ENCODE measurements around the gene SLC31A1. TPM values are rescaled to one million over a fixed set of nuclear protein-coding genes. Genes with fewer than 3 reads are reported as not detected.

Gene SLC31A1
- total RNA-seq, 1 experiment from 2014 or later: 27.2 TPM

DNA sequence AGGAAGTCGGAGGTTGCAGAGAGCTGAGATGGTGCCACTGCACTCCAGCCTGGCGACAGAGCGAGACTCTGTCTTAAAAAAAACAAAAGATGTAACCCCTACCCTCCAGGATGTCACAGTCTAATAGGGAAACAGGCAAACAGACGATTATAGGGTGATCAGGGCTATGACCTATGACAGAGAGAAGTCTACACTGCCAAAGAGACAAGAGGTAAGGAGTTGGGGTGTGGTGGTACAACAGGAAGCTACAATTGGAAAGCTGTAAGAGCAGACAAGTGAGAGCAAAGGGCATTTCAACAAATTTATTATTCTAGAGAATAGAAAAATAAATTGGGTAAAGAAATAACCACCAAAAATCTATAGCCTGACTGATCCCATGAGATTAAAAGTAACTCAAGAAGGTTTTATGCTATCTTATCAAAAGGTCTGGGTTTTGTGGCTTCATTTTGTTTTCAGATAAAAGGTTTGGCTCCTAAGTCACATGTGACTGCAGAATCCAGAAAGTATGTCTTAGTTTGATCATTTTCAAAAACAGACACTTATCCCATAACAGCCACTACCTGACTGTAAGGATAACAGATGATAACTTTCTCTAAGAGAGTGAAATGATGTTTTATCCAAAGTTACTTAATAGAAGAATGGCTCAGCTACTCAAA, 46.7 kb downstream of the SLC31A1 start:
- no peak overlapping the region for H3K4me3 ChIP-seq
- H3F3A ChIP-seq (ENCODE audit: insufficient read depth, low read depth): no peaks in the 10 kb centered on the region; the same call in 1 of the 2 replicates
- POLR2A ChIA-PET (ENCODE audit: unreplicated experiment): interaction anchor here (0.7 kb wide), 1 partner anchor 23 kb away, joined by 5 read pairs; no protein-coding TSS in a partner anchor
- no peaks in the 10 kb centered on the region for H3K9me3 ChIP-seq (ENCODE audit: insufficient read depth, low read depth)
- no peak overlapping the region for H2AFZ ChIP-seq
- no peaks in the 10 kb centered on the region for H3K9me2 ChIP-seq (ENCODE audit: insufficient read depth)
- no peaks in the 10 kb centered on the region for H3K79me2 ChIP-seq (ENCODE audit: low read depth)
- H3K4me2 ChIP-seq: no peak overlapping the region
- no peaks in the 10 kb centered on the region for H3K4me1 ChIP-seq (replicated peaks; ENCODE audit: insufficient read depth)
- H3K27me3 ChIP-seq (ENCODE audit: insufficient read depth, low read depth): no peaks in the 10 kb centered on the region
- H3K27ac ChIP-seq: no peak overlapping the region
- H4K20me1 ChIP-seq (ENCODE audit: insufficient read depth): no peaks in the 10 kb centered on the region
- intact Hi-C loops (cut with micrococcal nuclease; ENCODE audit: unreplicated experiment): no loop called here
- DNase-seq: no peak
- TF ChIP-seq, protein P1, sequence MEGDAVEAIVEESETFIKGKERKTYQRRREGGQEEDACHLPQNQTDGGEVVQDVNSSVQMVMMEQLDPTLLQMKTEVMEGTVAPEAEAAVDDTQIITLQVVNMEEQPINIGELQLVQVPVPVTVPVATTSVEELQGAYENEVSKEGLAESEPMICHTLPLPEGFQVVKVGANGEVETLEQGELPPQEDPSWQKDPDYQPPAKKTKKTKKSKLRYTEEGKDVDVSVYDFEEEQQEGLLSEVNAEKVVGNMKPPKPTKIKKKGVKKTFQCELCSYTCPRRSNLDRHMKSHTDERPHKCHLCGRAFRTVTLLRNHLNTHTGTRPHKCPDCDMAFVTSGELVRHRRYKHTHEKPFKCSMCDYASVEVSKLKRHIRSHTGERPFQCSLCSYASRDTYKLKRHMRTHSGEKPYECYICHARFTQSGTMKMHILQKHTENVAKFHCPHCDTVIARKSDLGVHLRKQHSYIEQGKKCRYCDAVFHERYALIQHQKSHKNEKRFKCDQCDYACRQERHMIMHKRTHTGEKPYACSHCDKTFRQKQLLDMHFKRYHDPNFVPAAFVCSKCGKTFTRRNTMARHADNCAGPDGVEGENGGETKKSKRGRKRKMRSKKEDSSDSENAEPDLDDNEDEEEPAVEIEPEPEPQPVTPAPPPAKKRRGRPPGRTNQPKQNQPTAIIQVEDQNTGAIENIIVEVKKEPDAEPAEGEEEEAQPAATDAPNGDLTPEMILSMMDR (conservative IDR thresholded peaks at IDR 0.05): no peak
- TF ChIP-seq EZH2 (IDR thresholded peaks at IDR 0.05; ENCODE audit: low read depth): no peak
- BruUV-seq (replicated peaks): no TSS peak
- H3K36me3 ChIP-seq (ENCODE audit: low read depth): peaks cover 19% of the 10 kb centered on the region
- CTCF ChIA-PET: no interaction called here

DNA sequence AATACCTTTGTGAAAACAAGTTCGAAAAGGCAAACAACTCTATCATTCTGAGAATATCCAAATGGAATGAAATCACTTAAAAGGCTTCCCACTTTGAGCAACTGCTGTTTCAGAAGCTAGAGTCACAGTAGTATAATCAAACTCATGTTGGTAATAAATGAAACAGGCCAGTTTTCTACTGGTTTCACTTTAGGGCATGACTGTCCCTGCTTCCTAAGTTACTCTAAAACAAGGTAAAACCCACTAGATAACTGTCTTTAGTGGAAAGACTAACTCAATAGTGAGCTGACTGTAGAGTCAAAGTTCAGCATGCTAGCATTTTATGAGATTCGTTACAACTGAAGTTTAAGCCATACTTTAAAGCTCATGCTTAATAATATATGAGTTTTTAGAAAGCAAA, 48.0 kb downstream of the SLC31A1 start:
- no peaks in the 10 kb centered on the region; the same call in 1 of the 2 replicates for H3F3A ChIP-seq (ENCODE audit: insufficient read depth, low read depth)
- peaks cover 6% of the 10 kb centered on the region for H3K4me1 ChIP-seq (replicated peaks; ENCODE audit: insufficient read depth)
- BruUV-seq (replicated peaks): no TSS peak
- H3K9me3 ChIP-seq (ENCODE audit: insufficient read depth, low read depth): no peaks in the 10 kb centered on the region
- no peaks in the 10 kb centered on the region for H3K27me3 ChIP-seq (ENCODE audit: insufficient read depth, low read depth)
- intact Hi-C loops (cut with micrococcal nuclease; ENCODE audit: unreplicated experiment): no loop called here
- ChIA-PET CTCF (interaction anchor here (0.6 kb wide), 1 partner anchor 83 kb away, joined by 3 read pairs; no protein-coding TSS in a partner anchor), POLR2A (ENCODE audit: unreplicated experiment) (interaction anchor here (0.6 kb wide), 1 partner anchor 1185 kb away, joined by 8 read pairs; no protein-coding TSS in a partner anchor)
- H3K9me2 ChIP-seq (ENCODE audit: insufficient read depth): no peaks in the 10 kb centered on the region
- no peak overlapping the region for H2AFZ ChIP-seq
- no peak overlapping the region for H3K27ac ChIP-seq
- no peaks in the 10 kb centered on the region; the same call in 1 of the 2 replicates for H4K20me1 ChIP-seq (ENCODE audit: insufficient read depth)
- no peak for DNase-seq
- H3K4me3 ChIP-seq: no peak overlapping the region
- H3K79me2 ChIP-seq (ENCODE audit: low read depth): peaks cover 7% of the 10 kb centered on the region; the same call in 1 of the 2 replicates
- H3K36me3 ChIP-seq (ENCODE audit: low read depth): peaks cover 23% of the 10 kb centered on the region
- TF ChIP-seq EZH2 (IDR thresholded peaks at IDR 0.05; ENCODE audit: low read depth): no peak
- TF ChIP-seq, protein P1 (conservative IDR thresholded peaks at IDR 0.05): no peak
- H3K4me2 ChIP-seq: no peak overlapping the region

DNA sequence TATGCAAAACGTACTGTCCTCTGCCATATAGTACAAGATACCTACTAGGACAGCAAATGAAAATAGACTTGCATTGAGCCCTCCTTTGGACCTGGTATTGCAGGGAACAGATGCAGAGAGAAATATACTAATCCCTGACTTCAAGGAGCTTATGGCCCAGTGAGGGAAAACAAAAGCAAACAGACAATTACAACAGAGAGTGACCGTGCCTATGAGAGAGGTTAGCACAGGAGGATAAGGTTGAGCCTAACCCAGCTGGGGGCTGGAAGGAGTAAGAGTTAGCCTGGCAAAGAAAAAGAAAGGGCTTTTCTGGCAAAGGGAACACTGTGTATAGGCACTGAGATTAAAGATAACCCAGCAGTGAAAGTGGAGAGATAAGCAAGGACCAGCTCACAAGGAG, 48.5 kb downstream of the SLC31A1 start:
- DNase-seq: no peak
- H2AFZ ChIP-seq: no peak overlapping the region
- no TSS peak for BruUV-seq (replicated peaks)
- ChIA-PET POLR2A (ENCODE audit: unreplicated experiment) (interaction anchor here (0.6 kb wide), 1 partner anchor 14 kb away, joined by 9 read pairs; no protein-coding TSS in a partner anchor), CTCF (interaction anchor here (0.7 kb wide), 1 partner anchor 49 kb away, joined by 5 read pairs; the partner anchor contains the start of genes FKBP15 and SLC31A1)
- peaks cover 23% of the 10 kb centered on the region for H3K36me3 ChIP-seq (ENCODE audit: low read depth)
- H3K79me2 ChIP-seq (ENCODE audit: low read depth): peaks cover 12% of the 10 kb centered on the region
- peaks cover 4% of the 10 kb centered on the region; the same call in 1 of the 2 replicates for H3F3A ChIP-seq (ENCODE audit: insufficient read depth, low read depth)
- no peak overlapping the region for H3K27ac ChIP-seq
- H3K4me2 ChIP-seq: no peak overlapping the region
- H3K9me3 ChIP-seq (ENCODE audit: insufficient read depth, low read depth): no peaks in the 10 kb centered on the region
- no peaks in the 10 kb centered on the region for H3K27me3 ChIP-seq (ENCODE audit: insufficient read depth, low read depth)
- intact Hi-C loops (cut with micrococcal nuclease; ENCODE audit: unreplicated experiment): loop anchor here (10.0 kb wide), 2 partner anchors 115 to 345 kb away; partner anchors contain the start of gene SLC31A2
- TF ChIP-seq, protein P1 (conservative IDR thresholded peaks at IDR 0.05): no peak
- no peak for TF ChIP-seq EZH2 (IDR thresholded peaks at IDR 0.05; ENCODE audit: low read depth)
- peaks cover 9% of the 10 kb centered on the region for H3K4me1 ChIP-seq (replicated peaks; ENCODE audit: insufficient read depth)
- no peaks in the 10 kb centered on the region; the same call in 1 of the 2 replicates for H4K20me1 ChIP-seq (ENCODE audit: insufficient read depth)
- no peak overlapping the region for H3K4me3 ChIP-seq
- H3K9me2 ChIP-seq (ENCODE audit: insufficient read depth): no peaks in the 10 kb centered on the region

Data from PC-9 (cell line).